HEK293 (cell line): ENCODE measurements around the gene CAMK1G.

Source experiments
- CTCF ChIA-PET: fragments of 350-600 bp; formaldehyde crosslinking; extraction: SDS; loops from one replicate; lab custom pipeline; 2021; ENCODE audit warnings: antibody characterized with exemption; lab: Yijun Ruan, JAX
- POLR2A ChIA-PET: fragments of 300-600 bp; formaldehyde crosslinking; extraction: SDS; loops from one replicate; lab custom pipeline; 2020; ENCODE audit warnings: antibody characterized with exemption, inconsistent platforms; lab: Yijun Ruan, JAX
- H3K27ac ChIP-seq: fragments of 200-500 bp; sonication (Bioruptor generic); 2 replicates; pipeline ENCODE4 v1.5.1; 2014; ENCODE audit warnings: low read depth, low read length, control low read depth, inconsistent platforms; ENCODE audit errors: extremely low read depth
- H3K36me3 ChIP-seq, 2 experiments: fragments of 200-500 bp in 1 of 2; sonication (Bioruptor generic) in 1 of 2; 1 replicate in 1 of 2; 2 replicates in 1 of 2; pipeline ENCODE4 v1.5.1; 2014 to 2017; ENCODE audit warnings: inconsistent platforms in 2 of 2, low read length in 2 of 2; ENCODE audit not compliant: control insufficient read depth in 2 of 2, insufficient read depth in 1 of 2
- H3K4me1 ChIP-seq: fragments of 200-500 bp; sonication (Bioruptor generic); 2 replicates; pipeline ENCODE4 v1.5.1; 2014; ENCODE audit warnings: mild to moderate bottlenecking, low read length, inconsistent platforms; ENCODE audit not compliant: control insufficient read depth, insufficient read depth
- H3K4me3 ChIP-seq: 2 replicates; pipeline ENCODE4 v1.5.1; 2011; ENCODE audit warnings: low read depth, mild to moderate bottlenecking, control low read depth, low read length, moderate library complexity
- H3K9me3 ChIP-seq: fragments of 200-500 bp; sonication (Bioruptor generic); 2 replicates; pipeline ENCODE4 v1.5.1; 2014; ENCODE audit warnings: low read depth, low read length, inconsistent platforms; ENCODE audit not compliant: control insufficient read depth, insufficient read depth
- CTCF ChIP-seq: fragments of 450-650 bp; formaldehyde crosslinking; IDR thresholded peaks from 2 replicates; pipeline ENCODE4 v1.5.1; 2016; ENCODE audit warnings: missing biosample characterization, missing genetic modification characterization
- EGR2 ChIP-seq: fragments of 450-650 bp; formaldehyde crosslinking; IDR thresholded peaks from 2 replicates; pipeline ENCODE4 v1.5.1; 2016; ENCODE audit warnings: low read depth, missing biosample characterization, missing genetic modification characterization
- FEZF1 ChIP-seq: fragments of 450-650 bp; formaldehyde crosslinking; IDR thresholded peaks from 2 replicates; pipeline ENCODE4 v1.5.1; 2016; ENCODE audit warnings: missing biosample characterization, missing genetic modification characterization
- GLIS1 ChIP-seq: fragments of 450-650 bp; formaldehyde crosslinking; IDR thresholded peaks from 2 replicates; pipeline ENCODE4 v1.5.1; 2016; ENCODE audit warnings: missing biosample characterization, missing genetic modification characterization
- GLIS2 ChIP-seq: fragments of 450-650 bp; formaldehyde crosslinking; IDR thresholded peaks from 2 replicates; pipeline ENCODE4 v1.5.1; 2016; ENCODE audit warnings: missing biosample characterization, missing genetic modification characterization
- KLF17 ChIP-seq: fragments of 450-650 bp; formaldehyde crosslinking; IDR thresholded peaks from 2 replicates; pipeline ENCODE4 v1.5.1; 2016; ENCODE audit warnings: missing biosample characterization, missing genetic modification characterization
- KLF7 ChIP-seq: fragments of 450-650 bp; formaldehyde crosslinking; IDR thresholded peaks from 2 replicates; pipeline ENCODE4 v1.5.1; 2016; ENCODE audit warnings: missing biosample characterization, missing genetic modification characterization, borderline replicate concordance
- MYNN ChIP-seq: fragments of 450-650 bp; formaldehyde crosslinking; IDR thresholded peaks from 2 replicates; pipeline ENCODE4 v1.5.1; 2016; ENCODE audit warnings: missing biosample characterization, missing genetic modification characterization, borderline replicate concordance
- SP7 ChIP-seq: fragments of 450-650 bp; formaldehyde crosslinking; IDR thresholded peaks from 2 replicates; pipeline ENCODE4 v1.5.1; 2016; ENCODE audit warnings: missing biosample characterization, missing genetic modification characterization
- ZEB2 ChIP-seq: fragments of 450-650 bp; formaldehyde crosslinking; IDR thresholded peaks from 2 replicates; pipeline ENCODE4 v1.5.1; 2016; ENCODE audit warnings: missing biosample characterization, missing genetic modification characterization
- ZFHX2 ChIP-seq: fragments of 450-650 bp; formaldehyde crosslinking; conservative IDR thresholded peaks from 2 replicates; pipeline ENCODE4 v1.5.1; 2016; ENCODE audit warnings: missing biosample characterization, missing genetic modification characterization
- ZIC2 ChIP-seq: fragments of 450-650 bp; formaldehyde crosslinking; IDR thresholded peaks from 2 replicates; pipeline ENCODE4 v1.5.1; 2016; ENCODE audit warnings: missing biosample characterization, missing genetic modification characterization
- ZNF155 ChIP-seq: fragments of 450-650 bp; formaldehyde crosslinking; IDR thresholded peaks from 2 replicates; pipeline ENCODE4 v1.5.1; 2016; ENCODE audit warnings: missing biosample characterization, missing genetic modification characterization
- ZNF335 ChIP-seq: fragments of 450-650 bp; formaldehyde crosslinking; conservative IDR thresholded peaks from 2 replicates; pipeline ENCODE4 v1.5.1; 2016; ENCODE audit warnings: missing biosample characterization, missing genetic modification characterization
- ZNF600 ChIP-seq: fragments of 450-650 bp; formaldehyde crosslinking; IDR thresholded peaks from 2 replicates; pipeline ENCODE4 v1.5.1; 2016; ENCODE audit warnings: missing biosample characterization, missing genetic modification characterization
- ZNF660 ChIP-seq: fragments of 450-650 bp; IDR thresholded peaks from 2 replicates; pipeline ENCODE4 v1.5.1; 2018; ENCODE audit warnings: missing biosample characterization, mild to moderate bottlenecking, missing genetic modification characterization
- ZNF830 ChIP-seq: fragments of 450-650 bp; IDR thresholded peaks from 2 replicates; pipeline ENCODE4 v1.5.0; 2018; ENCODE audit warnings: missing biosample characterization, missing genetic modification characterization, low read depth, mild to moderate bottlenecking, moderate library complexity
- TF ChIP-seq, protein P1 (sequence below): fragments of 450-650 bp; formaldehyde crosslinking; IDR thresholded peaks from 2 replicates; pipeline ENCODE4 v1.5.1; 2016; ENCODE audit warnings: missing biosample characterization, missing genetic modification characterization
- TF ChIP-seq, protein P2 (sequence below): fragments of 450-650 bp; formaldehyde crosslinking; IDR thresholded peaks from 2 replicates; pipeline ENCODE4 v1.5.1; 2016; ENCODE audit warnings: missing biosample characterization, missing genetic modification characterization
- TF ChIP-seq, protein P3 (sequence below): fragments of 450-650 bp; formaldehyde crosslinking; IDR thresholded peaks from 2 replicates; pipeline ENCODE4 v1.5.1; 2017; ENCODE audit warnings: missing biosample characterization, missing genetic modification characterization
- TF ChIP-seq, protein P4 (sequence below): fragments of 450-650 bp; formaldehyde crosslinking; IDR thresholded peaks from 2 replicates; pipeline ENCODE4 v1.5.1; 2016; ENCODE audit warnings: missing biosample characterization, missing genetic modification characterization

CAMK1G gene

DNA sequence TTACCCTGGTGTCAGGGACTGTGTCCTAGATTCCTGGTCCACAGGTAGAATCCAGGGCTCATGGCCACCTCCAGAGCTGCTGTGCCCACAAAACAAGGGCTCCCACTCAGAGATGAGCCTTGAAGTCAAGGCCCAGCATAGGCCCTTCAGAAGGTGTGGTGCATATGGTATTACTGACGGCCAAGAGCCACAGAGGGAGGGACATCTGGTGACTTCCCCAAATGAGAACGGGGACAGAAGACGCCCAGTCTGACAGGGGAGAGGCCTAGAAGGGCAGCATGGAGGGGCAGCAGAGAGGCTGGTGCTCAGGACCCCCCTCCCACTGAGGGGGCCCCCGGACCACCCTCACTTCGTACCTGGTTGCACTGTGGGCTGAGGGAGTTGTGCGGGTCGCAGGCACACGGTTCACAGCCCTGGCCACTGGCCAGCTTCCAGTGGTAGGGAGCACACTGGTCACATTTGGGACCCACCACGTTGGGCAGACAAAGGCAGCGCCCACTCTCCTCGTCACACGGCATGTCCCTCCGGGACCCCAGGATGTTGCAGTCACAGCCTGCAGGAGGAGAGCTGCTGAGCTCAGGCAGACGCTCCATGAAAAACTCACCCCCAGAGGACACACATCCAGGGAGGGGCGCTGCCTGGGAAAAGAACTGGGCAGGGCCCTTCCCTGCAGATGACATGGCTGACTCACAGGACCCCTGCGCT is 43.7 kb downstream of the CAMK1G start:
- H3K27ac ChIP-seq = no peak overlapping the region
- POLR2A ChIA-PET = no interaction called here
- H3K4me3 ChIP-seq = no peak overlapping the region
- TF ChIP-seq, protein P1, sequence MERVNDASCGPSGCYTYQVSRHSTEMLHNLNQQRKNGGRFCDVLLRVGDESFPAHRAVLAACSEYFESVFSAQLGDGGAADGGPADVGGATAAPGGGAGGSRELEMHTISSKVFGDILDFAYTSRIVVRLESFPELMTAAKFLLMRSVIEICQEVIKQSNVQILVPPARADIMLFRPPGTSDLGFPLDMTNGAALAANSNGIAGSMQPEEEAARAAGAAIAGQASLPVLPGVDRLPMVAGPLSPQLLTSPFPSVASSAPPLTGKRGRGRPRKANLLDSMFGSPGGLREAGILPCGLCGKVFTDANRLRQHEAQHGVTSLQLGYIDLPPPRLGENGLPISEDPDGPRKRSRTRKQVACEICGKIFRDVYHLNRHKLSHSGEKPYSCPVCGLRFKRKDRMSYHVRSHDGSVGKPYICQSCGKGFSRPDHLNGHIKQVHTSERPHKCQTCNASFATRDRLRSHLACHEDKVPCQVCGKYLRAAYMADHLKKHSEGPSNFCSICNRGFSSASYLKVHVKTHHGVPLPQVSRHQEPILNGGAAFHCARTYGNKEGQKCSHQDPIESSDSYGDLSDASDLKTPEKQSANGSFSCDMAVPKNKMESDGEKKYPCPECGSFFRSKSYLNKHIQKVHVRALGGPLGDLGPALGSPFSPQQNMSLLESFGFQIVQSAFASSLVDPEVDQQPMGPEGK (tag by site-specific recombination) = 0 out of 2 replicates have a peak, but pooled peaks have one; percentile 19
- TF ChIP-seq GLIS2 (tag by site-specific recombination) (peak; percentile 68; the same call in 1 of the 2 replicates), KLF7 (tag by site-specific recombination) (no peak), FEZF1 (0 out of 2 replicates have a peak, but pooled peaks have one; percentile 24), GLIS1 (peak; percentile 49), KLF17 (tag by site-specific recombination) (peak; percentile 62; the same call in 1 of the 2 replicates), ZNF335 (tag by site-specific recombination) (peak; percentile 57)
- TF ChIP-seq, protein P2, sequence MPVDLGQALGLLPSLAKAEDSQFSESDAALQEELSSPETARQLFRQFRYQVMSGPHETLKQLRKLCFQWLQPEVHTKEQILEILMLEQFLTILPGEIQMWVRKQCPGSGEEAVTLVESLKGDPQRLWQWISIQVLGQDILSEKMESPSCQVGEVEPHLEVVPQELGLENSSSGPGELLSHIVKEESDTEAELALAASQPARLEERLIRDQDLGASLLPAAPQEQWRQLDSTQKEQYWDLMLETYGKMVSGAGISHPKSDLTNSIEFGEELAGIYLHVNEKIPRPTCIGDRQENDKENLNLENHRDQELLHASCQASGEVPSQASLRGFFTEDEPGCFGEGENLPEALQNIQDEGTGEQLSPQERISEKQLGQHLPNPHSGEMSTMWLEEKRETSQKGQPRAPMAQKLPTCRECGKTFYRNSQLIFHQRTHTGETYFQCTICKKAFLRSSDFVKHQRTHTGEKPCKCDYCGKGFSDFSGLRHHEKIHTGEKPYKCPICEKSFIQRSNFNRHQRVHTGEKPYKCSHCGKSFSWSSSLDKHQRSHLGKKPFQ = no peak
- H3K4me1 ChIP-seq = no peaks in the 10 kb centered on the region
- H3K36me3 ChIP-seq = no peaks in the 10 kb centered on the region
- CTCF ChIA-PET = interaction anchor here (0.6 to 2.1 kb wide), 31 partner anchors 8 to 233 kb away, joined by 3 to 16 read pairs (median 5); partner anchors contain the start of genes CAMK1G and LAMB3
- H3K9me3 ChIP-seq = no peaks in the 10 kb centered on the region

DNA sequence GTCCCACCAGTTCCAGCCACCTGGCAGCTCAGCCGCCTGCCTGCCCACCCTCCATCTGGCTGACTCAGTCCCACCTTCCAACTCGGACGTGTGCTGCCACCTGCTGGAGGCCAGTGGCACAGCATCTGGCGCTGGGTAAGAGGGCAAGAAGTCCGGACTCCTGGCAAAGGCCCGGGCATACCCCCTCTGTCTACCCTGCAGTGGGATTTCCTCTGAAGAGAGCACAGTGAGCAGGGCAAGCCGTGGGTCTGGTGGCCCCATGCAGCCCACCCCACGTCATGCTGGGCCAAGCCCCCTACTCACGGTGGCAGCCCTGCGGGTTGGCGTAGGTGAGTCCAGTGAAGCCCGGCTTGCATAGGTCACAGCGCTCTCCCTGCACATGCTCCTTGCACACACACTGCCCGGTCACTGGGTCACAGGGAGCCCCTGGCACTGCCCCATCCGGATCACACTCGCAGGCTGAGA is 44.2 kb downstream of the CAMK1G start:
- Histone ChIP-seq H3K36me3 (no peaks in the 10 kb centered on the region), H3K4me3 (no peak overlapping the region), H3K27ac (no peak overlapping the region), H3K9me3 (no peaks in the 10 kb centered on the region), H3K4me1 (no peaks in the 10 kb centered on the region)
- POLR2A ChIA-PET = no interaction called here
- CTCF ChIA-PET = interaction anchor here (0.6 to 3.7 kb wide), 31 partner anchors 9 to 190 kb away, joined by 3 to 16 read pairs (median 5); partner anchors contain the start of genes CAMK1G and LAMB3
- TF ChIP-seq ZFHX2 = 0 out of 2 replicates have a peak, but pooled peaks have one; percentile 8
- no peak for TF ChIP-seq KLF7 (tag by site-specific recombination)
- TF ChIP-seq SP7 = 0 out of 2 replicates have a peak, but pooled peaks have one; percentile 16
- TF ChIP-seq, protein P3, sequence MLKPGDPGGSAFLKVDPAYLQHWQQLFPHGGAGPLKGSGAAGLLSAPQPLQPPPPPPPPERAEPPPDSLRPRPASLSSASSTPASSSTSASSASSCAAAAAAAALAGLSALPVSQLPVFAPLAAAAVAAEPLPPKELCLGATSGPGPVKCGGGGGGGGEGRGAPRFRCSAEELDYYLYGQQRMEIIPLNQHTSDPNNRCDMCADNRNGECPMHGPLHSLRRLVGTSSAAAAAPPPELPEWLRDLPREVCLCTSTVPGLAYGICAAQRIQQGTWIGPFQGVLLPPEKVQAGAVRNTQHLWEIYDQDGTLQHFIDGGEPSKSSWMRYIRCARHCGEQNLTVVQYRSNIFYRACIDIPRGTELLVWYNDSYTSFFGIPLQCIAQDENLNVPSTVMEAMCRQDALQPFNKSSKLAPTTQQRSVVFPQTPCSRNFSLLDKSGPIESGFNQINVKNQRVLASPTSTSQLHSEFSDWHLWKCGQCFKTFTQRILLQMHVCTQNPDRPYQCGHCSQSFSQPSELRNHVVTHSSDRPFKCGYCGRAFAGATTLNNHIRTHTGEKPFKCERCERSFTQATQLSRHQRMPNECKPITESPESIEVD (tag by site-specific recombination) = no peak
- TF ChIP-seq ZNF155 (tag by site-specific recombination) = no peak
- TF ChIP-seq MYNN (tag by site-specific recombination) = no peak
- peak; percentile 41; the same call in 1 of the 2 replicates for TF ChIP-seq ZNF600 (tag by site-specific recombination)
- TF ChIP-seq ZNF660 (tag by site-specific recombination) = peak; percentile 44; the same call in 1 of the 2 replicates
- TF ChIP-seq ZEB2 (tag by site-specific recombination) = no peak
- TF ChIP-seq CTCF = peak; percentile 90
- TF ChIP-seq ZNF830 (tag by site-specific recombination) = no peak
- TF ChIP-seq GLIS1 = no peak
- peak; percentile 82 for TF ChIP-seq ZIC2 (tag by site-specific recombination)
- TF ChIP-seq EGR2 (tag by site-specific recombination) = 0 out of 2 replicates have a peak, but pooled peaks have one; percentile 6
- TF ChIP-seq, protein P4, sequence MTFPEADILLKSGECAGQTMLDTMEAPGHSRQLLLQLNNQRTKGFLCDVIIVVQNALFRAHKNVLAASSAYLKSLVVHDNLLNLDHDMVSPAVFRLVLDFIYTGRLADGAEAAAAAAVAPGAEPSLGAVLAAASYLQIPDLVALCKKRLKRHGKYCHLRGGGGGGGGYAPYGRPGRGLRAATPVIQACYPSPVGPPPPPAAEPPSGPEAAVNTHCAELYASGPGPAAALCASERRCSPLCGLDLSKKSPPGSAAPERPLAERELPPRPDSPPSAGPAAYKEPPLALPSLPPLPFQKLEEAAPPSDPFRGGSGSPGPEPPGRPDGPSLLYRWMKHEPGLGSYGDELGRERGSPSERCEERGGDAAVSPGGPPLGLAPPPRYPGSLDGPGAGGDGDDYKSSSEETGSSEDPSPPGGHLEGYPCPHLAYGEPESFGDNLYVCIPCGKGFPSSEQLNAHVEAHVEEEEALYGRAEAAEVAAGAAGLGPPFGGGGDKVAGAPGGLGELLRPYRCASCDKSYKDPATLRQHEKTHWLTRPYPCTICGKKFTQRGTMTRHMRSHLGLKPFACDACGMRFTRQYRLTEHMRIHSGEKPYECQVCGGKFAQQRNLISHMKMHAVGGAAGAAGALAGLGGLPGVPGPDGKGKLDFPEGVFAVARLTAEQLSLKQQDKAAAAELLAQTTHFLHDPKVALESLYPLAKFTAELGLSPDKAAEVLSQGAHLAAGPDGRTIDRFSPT (tag by site-specific recombination) = peak; percentile 16; the same call in 1 of the 2 replicates
